Measurements from ENCODE around the gene CUL4B.

Gene CUL4B

GRCh38 chrX:120560842-120561633 is at the start of gene CUL4B:
Gene CUL4B (minus strand): TSS chrX:120560962. CDS start chrX:120560638, 324 bp downstream.
- TF ChIP-seq CTCF (IDR thresholded peaks at IDR 0.05; ENCODE audit: low read depth, low read length) (no peak), EZH2phosphoT487 (IDR thresholded peaks at IDR 0.05; ENCODE audit: low read depth) (no peak)
- H3K4me3 ChIP-seq (ENCODE audit: low read length), result peak within 1 kb of the TSS; percentile 100
- H3K27ac ChIP-seq (ENCODE audit: low read length), result peak within 1 kb of the TSS; percentile 95
- no peaks in the 10 kb centered on the region for H4K20me1 ChIP-seq (ENCODE audit: insufficient read depth, low read length)
- H3K4me2 ChIP-seq (ENCODE audit: low read length), result peak within 1 kb of the TSS; percentile 93
- H3K9ac ChIP-seq (ENCODE audit: low read length), result peak within 1 kb of the TSS; percentile 100
- peaks cover 30% of the 10 kb centered on the region for H3K79me2 ChIP-seq (ENCODE audit: low read length)
- no peaks in the 10 kb centered on the region for H3K27me3 ChIP-seq (ENCODE audit: low read depth, low read length)
- peak within 1 kb of the TSS; percentile 97 for H2AFZ ChIP-seq (ENCODE audit: low read depth, low read length)
- peaks cover 25% of the 10 kb centered on the region for H3K4me1 ChIP-seq (ENCODE audit: low read length)
- H3K9me3 ChIP-seq (ENCODE audit: insufficient read depth, low read length), result no peaks in the 10 kb centered on the region
- peaks cover 8% of the 10 kb centered on the region for H3K36me3 ChIP-seq (replicated peaks; ENCODE audit: low read depth, low read length)

GRCh38 chrX:120604361-120604782 is 43.6 kb upstream of the CUL4B start:
- Histone ChIP-seq H3K36me3 (replicated peaks; ENCODE audit: low read depth, low read length) (no peaks in the 10 kb centered on the region), H3K4me3 (ENCODE audit: low read length) (peak overlapping the region; percentile 99), H3K9me3 (ENCODE audit: insufficient read depth, low read length) (no peaks in the 10 kb centered on the region), H3K9ac (ENCODE audit: low read length) (peak overlapping the region; percentile 99), H2AFZ (ENCODE audit: low read depth, low read length) (no peak overlapping the region), H3K4me1 (ENCODE audit: low read length) (peaks cover 6% of the 10 kb centered on the region), H3K27me3 (ENCODE audit: low read depth, low read length) (no peaks in the 10 kb centered on the region), H3K4me2 (ENCODE audit: low read length) (peak overlapping the region; percentile 80), H4K20me1 (ENCODE audit: insufficient read depth, low read length) (no peaks in the 10 kb centered on the region), H3K79me2 (ENCODE audit: low read length) (peaks cover 29% of the 10 kb centered on the region), H3K27ac (ENCODE audit: low read length) (peak overlapping the region; percentile 91)
- no peak for TF ChIP-seq CTCF (IDR thresholded peaks at IDR 0.05; ENCODE audit: low read depth, low read length)
- no peak for TF ChIP-seq EZH2phosphoT487 (IDR thresholded peaks at IDR 0.05; ENCODE audit: low read depth)

GRCh38 chrX:120603707-120604360 is 43.1 kb upstream of the CUL4B start, which contains the start of gene MCTS1:
Gene MCTS1 (plus strand): TSS chrX:120604101. CDS start chrX:120604237, 136 bp downstream.
- peak within 1 kb of the TSS; percentile 99 for H3K4me3 ChIP-seq (ENCODE audit: low read length)
- peaks cover 29% of the 10 kb centered on the region for H3K79me2 ChIP-seq (ENCODE audit: low read length)
- no peaks in the 10 kb centered on the region for H3K36me3 ChIP-seq (replicated peaks; ENCODE audit: low read depth, low read length)
- H3K27ac ChIP-seq (ENCODE audit: low read length), result peak within 1 kb of the TSS; percentile 91
- H3K9me3 ChIP-seq (ENCODE audit: insufficient read depth, low read length), result no peaks in the 10 kb centered on the region
- TF ChIP-seq CTCF (IDR thresholded peaks at IDR 0.05; ENCODE audit: low read depth, low read length) (no peak), EZH2phosphoT487 (IDR thresholded peaks at IDR 0.05; ENCODE audit: low read depth) (no peak)
- H4K20me1 ChIP-seq (ENCODE audit: insufficient read depth, low read length), result no peaks in the 10 kb centered on the region
- peak within 1 kb of the TSS; percentile 89 for H2AFZ ChIP-seq (ENCODE audit: low read depth, low read length)
- peak within 1 kb of the TSS; percentile 80 for H3K4me2 ChIP-seq (ENCODE audit: low read length)
- no peaks in the 10 kb centered on the region for H3K27me3 ChIP-seq (ENCODE audit: low read depth, low read length)
- peaks cover 6% of the 10 kb centered on the region for H3K4me1 ChIP-seq (ENCODE audit: low read length)
- peak within 1 kb of the TSS; percentile 99 for H3K9ac ChIP-seq (ENCODE audit: low read length)

GRCh38 chrX:120585702-120586101 is 24.9 kb upstream of the CUL4B start:
- H3K27ac ChIP-seq (ENCODE audit: low read length), result no peak overlapping the region
- no peaks in the 10 kb centered on the region for H3K36me3 ChIP-seq (replicated peaks; ENCODE audit: low read depth, low read length)
- no peak for TF ChIP-seq EZH2phosphoT487 (IDR thresholded peaks at IDR 0.05; ENCODE audit: low read depth)
- no peak for TF ChIP-seq CTCF (IDR thresholded peaks at IDR 0.05; ENCODE audit: low read depth, low read length)
- H4K20me1 ChIP-seq (ENCODE audit: insufficient read depth, low read length), result no peaks in the 10 kb centered on the region
- H3K9me3 ChIP-seq (ENCODE audit: insufficient read depth, low read length), result no peaks in the 10 kb centered on the region
- H3K4me3 ChIP-seq (ENCODE audit: low read length), result no peak overlapping the region
- H3K79me2 ChIP-seq (ENCODE audit: low read length), result no peaks in the 10 kb centered on the region
- no peak overlapping the region for H3K4me2 ChIP-seq (ENCODE audit: low read length)
- H3K9ac ChIP-seq (ENCODE audit: low read length), result no peak overlapping the region
- H3K4me1 ChIP-seq (ENCODE audit: low read length), result no peaks in the 10 kb centered on the region
- H3K27me3 ChIP-seq (ENCODE audit: low read depth, low read length), result peaks cover 9% of the 10 kb centered on the region; the same call in 1 of the 2 replicates
- no peak overlapping the region for H2AFZ ChIP-seq (ENCODE audit: low read depth, low read length)

All from OCI-LY3 (cell line).